GM19395 (cell line): Measurements from ENCODE around the gene LRRC74B.
"Not testable (repeated sequence)": the region's sequence is repeated elsewhere in the genome, so short reads cannot be mapped to it uniquely, and the experiment has no call there.

Source experiments
- ATAC-seq: cut with Tn5 transposase; IDR thresholded peaks from one replicate; pipeline ENCODE4 v1.9.1; 2021; ENCODE audit warnings: mild to moderate bottlenecking, moderate library complexity; ENCODE audit not compliant: unreplicated experiment

LRRC74B gene

GRCh38 chr22:21074102-21074715 lies 28.5 kb downstream of the LRRC74B start:
- no peak for ATAC-seq

- no peak for ATAC-seq
These were observed 29.9 kb downstream of the LRRC74B start for GRCh38 chr22:21075516-21076138.

GRCh38 chr22:21076912-21077625 lies 31.3 kb downstream of the LRRC74B start:
- no peak for ATAC-seq

- no peak for ATAC-seq
These were observed 32.2 kb downstream of the LRRC74B start for GRCh38 chr22:21077884-21078508.

- ATAC-seq, result no peak
These were observed 33.2 kb downstream of the LRRC74B start for GRCh38 chr22:21078916-21079315.

- ATAC-seq, result no peak
These were observed 33.7 kb downstream of the LRRC74B start for GRCh38 chr22:21079493-21079892.

GRCh38 chr22:21080435-21081137 lies 34.8 kb downstream of the LRRC74B start:
- no peak for ATAC-seq

- ATAC-seq, result no peak
These were observed 36.5 kb downstream of the LRRC74B start for GRCh38 chr22:21082248-21082647.

- ATAC-seq, result no peak
These were observed 41.4 kb downstream of the LRRC74B start for GRCh38 chr22:21087119-21087518.

- ATAC-seq, result not testable (repeated sequence)
These were observed 42.2 kb downstream of the LRRC74B start for GRCh38 chr22:21087926-21088325.

- ATAC-seq, result not testable (repeated sequence)
These were observed 45.5 kb downstream of the LRRC74B start for GRCh38 chr22:21091220-21091619.

GRCh38 chr22:21092797-21093554 lies 47.2 kb downstream of the LRRC74B start:
- ATAC-seq, result no peak

GRCh38 chr22:21093555-21094137 lies 47.9 kb downstream of the LRRC74B start:
- ATAC-seq, result not testable (repeated sequence)

GRCh38 chr22:21094911-21095772 lies 49.4 kb downstream of the LRRC74B start:
- ATAC-seq, result no peak

GRCh38 chr22:21095773-21096107 lies 50.0 kb downstream of the LRRC74B start:
- ATAC-seq, result no peak

- not testable (repeated sequence) for ATAC-seq
These were observed 51.1 kb downstream of the LRRC74B start for GRCh38 chr22:21096878-21097277.

- ATAC-seq, result no peak
These were observed 52.4 kb downstream of the LRRC74B start for GRCh38 chr22:21098099-21098671.

GRCh38 chr22:21099578-21099977 lies 53.8 kb downstream of the LRRC74B start:
- no peak for ATAC-seq
